Dendritic cell treated with granulocyte-macrophage colony-stimulating factor and Interleukin-4, amounts not matched to agents 40 ng/mL and 50 ng/mL, for 4 days (primary cell): Measurements from ENCODE around the gene FNTB.

Experiments
- H3K27ac Mint-ChIP-seq: one replicate; pipeline ENCODE4 v1.8.0; 2022; ENCODE audit warnings: mild to moderate bottlenecking, mixed read lengths
- H3K27me3 Mint-ChIP-seq: one replicate; pipeline ENCODE4 v1.8.0; 2022; ENCODE audit warnings: mild to moderate bottlenecking, mixed read lengths
- H3K36me3 Mint-ChIP-seq: one replicate; pipeline ENCODE4 v1.8.0; 2022; ENCODE audit warnings: low read depth, mixed read lengths
- H3K4me1 Mint-ChIP-seq: one replicate; pipeline ENCODE4 v1.8.0; 2022; ENCODE audit warnings: low read depth, mixed read lengths
- H3K4me3 Mint-ChIP-seq: one replicate; pipeline ENCODE4 v1.8.0; 2022; ENCODE audit warnings: mild to moderate bottlenecking, moderate library complexity, mixed read lengths
- H3K9me3 Mint-ChIP-seq: one replicate; pipeline ENCODE4 v1.8.0; 2022; ENCODE audit warnings: mixed read lengths
- intact Hi-C: fragments of 100-400 bp; cut with micrococcal nuclease; formaldehyde crosslinking; loops from one replicate; pipeline ENCODE4 v1.15.0; 2022

The FNTB gene

GRCh38 chr14:64960762-64961276 is 25.9 kb upstream of the FNTB start:
- H3K4me1 Mint-ChIP-seq: peaks cover 6% of the 10 kb centered on the region
- H3K27me3 Mint-ChIP-seq: no peaks in the 10 kb centered on the region
- H3K4me3 Mint-ChIP-seq: no peak overlapping the region
- H3K27ac Mint-ChIP-seq: no peak overlapping the region
- peaks cover 4% of the 10 kb centered on the region for H3K36me3 Mint-ChIP-seq
- intact Hi-C loops: no loop called here
- no peaks in the 10 kb centered on the region for H3K9me3 Mint-ChIP-seq

- Mint-ChIP-seq H3K4me3 (no peak overlapping the region), H3K4me1 (peaks cover 7% of the 10 kb centered on the region), H3K27me3 (peaks cover 6% of the 10 kb centered on the region), H3K36me3 (no peaks in the 10 kb centered on the region), H3K9me3 (no peaks in the 10 kb centered on the region), H3K27ac (no peak overlapping the region)
- intact Hi-C loops: no loop called here
Observed at GRCh38 chr14:64963611-64964010, 23.1 kb upstream of the FNTB start.

- Mint-ChIP-seq H3K27ac (peak overlapping the region; percentile 72), H3K27me3 (peaks cover 15% of the 10 kb centered on the region), H3K4me1 (peaks cover 7% of the 10 kb centered on the region), H3K36me3 (no peaks in the 10 kb centered on the region), H3K9me3 (no peaks in the 10 kb centered on the region), H3K4me3 (no peak overlapping the region)
- intact Hi-C loops: no loop called here
Observed at GRCh38 chr14:64965356-64966000, 21.2 kb upstream of the FNTB start.

GRCh38 chr14:64966976-64967375 is 19.7 kb upstream of the FNTB start:
- H3K36me3 Mint-ChIP-seq: no peaks in the 10 kb centered on the region
- peaks cover 14% of the 10 kb centered on the region for H3K4me1 Mint-ChIP-seq
- intact Hi-C loops: no loop called here
- H3K9me3 Mint-ChIP-seq: no peaks in the 10 kb centered on the region
- H3K4me3 Mint-ChIP-seq: no peak overlapping the region
- H3K27ac Mint-ChIP-seq: no peak overlapping the region
- H3K27me3 Mint-ChIP-seq: peaks cover 25% of the 10 kb centered on the region

- H3K4me3 Mint-ChIP-seq: no peak overlapping the region
- intact Hi-C loops: no loop called here
- H3K36me3 Mint-ChIP-seq: no peaks in the 10 kb centered on the region
- peaks cover 34% of the 10 kb centered on the region for H3K27me3 Mint-ChIP-seq
- H3K9me3 Mint-ChIP-seq: no peaks in the 10 kb centered on the region
- peaks cover 14% of the 10 kb centered on the region for H3K4me1 Mint-ChIP-seq
- H3K27ac Mint-ChIP-seq: no peak overlapping the region
Observed at GRCh38 chr14:64968167-64968566, 18.5 kb upstream of the FNTB start.

- H3K4me3 Mint-ChIP-seq: no peak overlapping the region
- intact Hi-C loops: no loop called here
- H3K36me3 Mint-ChIP-seq: no peaks in the 10 kb centered on the region
- no peak overlapping the region for H3K27ac Mint-ChIP-seq
- no peaks in the 10 kb centered on the region for H3K9me3 Mint-ChIP-seq
- H3K4me1 Mint-ChIP-seq: peaks cover 14% of the 10 kb centered on the region
- H3K27me3 Mint-ChIP-seq: peaks cover 37% of the 10 kb centered on the region
Observed at GRCh38 chr14:64968651-64969050, 18.0 kb upstream of the FNTB start.

- H3K4me1 Mint-ChIP-seq: peaks cover 14% of the 10 kb centered on the region
- intact Hi-C loops: no loop called here
- H3K27ac Mint-ChIP-seq: no peak overlapping the region
- H3K27me3 Mint-ChIP-seq: peaks cover 42% of the 10 kb centered on the region
- H3K36me3 Mint-ChIP-seq: no peaks in the 10 kb centered on the region
- no peaks in the 10 kb centered on the region for H3K9me3 Mint-ChIP-seq
- no peak overlapping the region for H3K4me3 Mint-ChIP-seq
Observed at GRCh38 chr14:64970041-64970440, 16.7 kb upstream of the FNTB start.

- peaks cover 47% of the 10 kb centered on the region for H3K27me3 Mint-ChIP-seq
- no peaks in the 10 kb centered on the region for H3K36me3 Mint-ChIP-seq
- H3K4me3 Mint-ChIP-seq: peak overlapping the region; percentile 50
- no peaks in the 10 kb centered on the region for H3K9me3 Mint-ChIP-seq
- intact Hi-C loops: no loop called here
- no peak overlapping the region for H3K27ac Mint-ChIP-seq
- H3K4me1 Mint-ChIP-seq: peaks cover 7% of the 10 kb centered on the region
Observed at GRCh38 chr14:64970776-64971477, 15.8 kb upstream of the FNTB start.

- Mint-ChIP-seq H3K27ac (no peak overlapping the region), H3K9me3 (no peaks in the 10 kb centered on the region), H3K4me3 (peak overlapping the region; percentile 50), H3K4me1 (peaks cover 7% of the 10 kb centered on the region), H3K27me3 (peaks cover 51% of the 10 kb centered on the region), H3K36me3 (no peaks in the 10 kb centered on the region)
- intact Hi-C loops: no loop called here
Observed at GRCh38 chr14:64971491-64971942, 15.2 kb upstream of the FNTB start.

- Mint-ChIP-seq H3K36me3 (no peaks in the 10 kb centered on the region), H3K27ac (no peak within 1 kb of the TSS), H3K27me3 (peaks cover 56% of the 10 kb centered on the region), H3K4me3 (peak within 1 kb of the TSS; percentile 83), H3K4me1 (peaks cover 7% of the 10 kb centered on the region), H3K9me3 (no peaks in the 10 kb centered on the region)
- intact Hi-C loops: no loop called here
Observed at GRCh38 chr14:64971943-64972791, 14.5 kb upstream of the FNTB start, which contains the start of gene RAB15. RAB15 (minus strand) TSS chr14:64972336; CDS start chr14:64972076, 260 bp downstream.

GRCh38 chr14:64973026-64973442 is 13.7 kb upstream of the FNTB start:
- peaks cover 7% of the 10 kb centered on the region for H3K4me1 Mint-ChIP-seq
- intact Hi-C loops: no loop called here
- H3K36me3 Mint-ChIP-seq: no peaks in the 10 kb centered on the region
- H3K9me3 Mint-ChIP-seq: no peaks in the 10 kb centered on the region
- no peak overlapping the region for H3K27ac Mint-ChIP-seq
- peaks cover 62% of the 10 kb centered on the region for H3K27me3 Mint-ChIP-seq
- H3K4me3 Mint-ChIP-seq: peak overlapping the region; percentile 83

GRCh38 chr14:64973826-64974225 is 12.9 kb upstream of the FNTB start:
- no peaks in the 10 kb centered on the region for H3K9me3 Mint-ChIP-seq
- no peak overlapping the region for H3K27ac Mint-ChIP-seq
- peaks cover 65% of the 10 kb centered on the region for H3K27me3 Mint-ChIP-seq
- H3K4me1 Mint-ChIP-seq: peaks cover 7% of the 10 kb centered on the region
- no peak overlapping the region for H3K4me3 Mint-ChIP-seq
- intact Hi-C loops: no loop called here
- H3K36me3 Mint-ChIP-seq: no peaks in the 10 kb centered on the region

- Mint-ChIP-seq H3K4me3 (no peak overlapping the region), H3K36me3 (no peaks in the 10 kb centered on the region), H3K27me3 (peaks cover 66% of the 10 kb centered on the region), H3K9me3 (no peaks in the 10 kb centered on the region), H3K4me1 (peaks cover 7% of the 10 kb centered on the region), H3K27ac (no peak overlapping the region)
- intact Hi-C loops: no loop called here
Observed at GRCh38 chr14:64974563-64974962, 12.1 kb upstream of the FNTB start.
